Epithelial cell of proximal tubule (primary cell): Measurements from ENCODE around the gene TMEM37. TPM values are rescaled to one million over a fixed set of nuclear protein-coding genes. Genes with fewer than 3 reads are reported as not detected.
A peak's percentile ranks its signal among the peaks of the same experiment; 100 is the strongest.

ENCODE experiments used
- DNase-seq: peaks from one replicate; pipeline ENCODE4 v3.0.0-alpha.2; 2011; ENCODE audit warnings: low read depth
- H3K4me3 ChIP-seq: 2 replicates; pipeline ENCODE4 v1.5.1; 2011; ENCODE audit warnings: low read depth, mild to moderate bottlenecking, low read length
- total RNA-seq: library from RNA; depleted of rRNA; stranded (reverse); fragments of >200 nt; gene quantifications from 2 replicates; pipeline ENCODE4 v1.2.3, GENCODE V29; 2015
- TF ChIP-seq, protein P1 (sequence below): conservative IDR thresholded peaks from 2 replicates; pipeline ENCODE4 v1.5.1; 2012; ENCODE audit warnings: low read depth, mild to moderate bottlenecking, low read length

TMEM37 gene
- total RNA-seq, 1 donor from 2014 or later, result 1.2 TPM

DNA sequence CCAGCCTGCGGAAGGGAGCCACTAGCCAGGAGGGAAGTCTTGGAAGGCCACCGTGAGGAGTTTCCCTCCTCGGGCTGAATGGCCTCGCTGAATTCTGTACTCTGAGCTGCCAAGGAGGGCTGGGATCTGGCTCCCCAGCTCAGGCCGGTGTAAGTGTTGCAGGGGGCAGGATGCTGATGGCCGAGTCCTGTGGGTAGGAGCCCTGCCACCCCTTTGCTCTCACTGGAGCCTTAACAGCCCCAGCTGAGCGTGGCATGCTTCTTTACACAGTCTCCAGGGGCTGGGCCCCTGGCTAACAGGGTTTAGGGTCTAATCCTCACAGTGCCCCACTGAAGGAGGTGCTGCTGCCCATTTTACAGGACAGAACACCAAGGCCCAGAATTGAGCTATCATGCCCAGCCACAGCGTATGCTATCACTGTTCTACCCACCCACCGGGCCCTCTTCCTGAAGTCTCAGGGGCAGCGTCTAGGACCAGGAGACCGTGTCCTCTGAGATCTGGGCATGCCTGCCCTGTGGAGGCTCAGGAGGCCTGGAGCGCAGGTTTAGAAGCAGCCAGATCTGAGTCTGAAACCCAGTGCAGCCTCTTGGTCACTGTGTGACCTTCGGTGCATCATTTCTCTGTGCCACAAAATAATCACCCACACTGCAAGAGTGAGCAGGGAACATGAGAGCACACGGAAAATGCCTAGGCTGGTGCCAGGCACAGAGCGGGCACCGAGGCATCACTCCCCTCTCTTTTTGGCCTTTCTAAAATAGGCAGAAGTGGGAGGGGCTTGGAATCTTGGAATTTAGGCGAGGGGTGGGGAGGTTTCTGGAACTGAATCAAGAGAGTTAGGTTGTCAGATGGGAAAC lies 42.9 kb downstream of the TMEM37 start:
- TF ChIP-seq, protein P1, sequence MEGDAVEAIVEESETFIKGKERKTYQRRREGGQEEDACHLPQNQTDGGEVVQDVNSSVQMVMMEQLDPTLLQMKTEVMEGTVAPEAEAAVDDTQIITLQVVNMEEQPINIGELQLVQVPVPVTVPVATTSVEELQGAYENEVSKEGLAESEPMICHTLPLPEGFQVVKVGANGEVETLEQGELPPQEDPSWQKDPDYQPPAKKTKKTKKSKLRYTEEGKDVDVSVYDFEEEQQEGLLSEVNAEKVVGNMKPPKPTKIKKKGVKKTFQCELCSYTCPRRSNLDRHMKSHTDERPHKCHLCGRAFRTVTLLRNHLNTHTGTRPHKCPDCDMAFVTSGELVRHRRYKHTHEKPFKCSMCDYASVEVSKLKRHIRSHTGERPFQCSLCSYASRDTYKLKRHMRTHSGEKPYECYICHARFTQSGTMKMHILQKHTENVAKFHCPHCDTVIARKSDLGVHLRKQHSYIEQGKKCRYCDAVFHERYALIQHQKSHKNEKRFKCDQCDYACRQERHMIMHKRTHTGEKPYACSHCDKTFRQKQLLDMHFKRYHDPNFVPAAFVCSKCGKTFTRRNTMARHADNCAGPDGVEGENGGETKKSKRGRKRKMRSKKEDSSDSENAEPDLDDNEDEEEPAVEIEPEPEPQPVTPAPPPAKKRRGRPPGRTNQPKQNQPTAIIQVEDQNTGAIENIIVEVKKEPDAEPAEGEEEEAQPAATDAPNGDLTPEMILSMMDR, result no peak
- H3K4me3 ChIP-seq, result no peak overlapping the region
- DNase-seq, result no peak

DNA sequence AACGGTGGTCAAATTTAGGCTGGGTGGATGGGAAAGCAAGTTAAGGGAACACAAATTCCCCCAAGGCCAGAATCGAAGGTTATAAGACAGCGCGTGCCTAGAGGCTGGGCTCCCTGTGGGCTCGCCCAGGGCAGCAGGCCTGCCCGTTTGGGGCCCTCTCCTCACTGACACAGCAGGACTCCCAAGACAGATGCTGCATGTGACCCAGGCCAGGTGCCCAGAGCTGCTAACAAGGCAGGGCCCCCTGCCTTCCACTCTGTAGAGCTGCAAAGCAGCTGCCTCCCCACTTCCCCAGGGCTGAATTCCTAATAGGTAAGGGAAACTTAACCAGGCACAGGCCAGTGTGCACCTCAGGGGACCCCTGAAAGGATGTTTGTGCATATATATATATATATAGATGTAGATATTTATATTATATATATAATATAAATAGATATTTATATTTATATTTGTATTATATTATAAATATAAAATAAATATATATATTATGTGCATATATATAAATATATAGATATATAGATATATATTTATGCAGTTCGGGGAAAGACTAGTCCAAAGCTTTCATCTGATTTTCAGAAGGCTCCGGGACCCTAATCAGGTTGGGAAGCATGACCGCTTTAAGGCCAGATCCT lies 43.7 kb downstream of the TMEM37 start:
- no peak for DNase-seq
- TF ChIP-seq, protein P1, result no peak
- H3K4me3 ChIP-seq, result no peak overlapping the region

DNA sequence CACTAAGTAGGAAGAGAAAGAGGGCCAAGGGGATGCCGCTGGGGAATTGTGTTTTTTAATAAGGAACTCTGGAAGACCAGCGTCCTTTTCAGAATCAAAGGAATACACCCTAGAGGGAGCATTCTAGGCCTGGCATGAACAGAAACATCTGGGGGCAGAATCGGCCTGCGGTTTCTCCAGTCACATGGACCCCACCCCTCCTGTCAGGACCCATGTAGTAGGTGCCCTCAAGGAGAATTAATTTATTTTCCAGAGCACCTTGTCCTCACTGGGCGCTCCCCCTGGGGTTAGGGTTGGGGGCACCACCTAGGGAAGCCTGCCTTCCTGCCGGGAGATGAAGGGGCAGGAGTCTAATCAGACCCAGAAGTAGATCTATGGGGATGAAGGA lies 44.2 kb downstream of the TMEM37 start:
- TF ChIP-seq, protein P1, result no peak
- H3K4me3 ChIP-seq, result no peak overlapping the region
- DNase-seq, result no peak

DNA sequence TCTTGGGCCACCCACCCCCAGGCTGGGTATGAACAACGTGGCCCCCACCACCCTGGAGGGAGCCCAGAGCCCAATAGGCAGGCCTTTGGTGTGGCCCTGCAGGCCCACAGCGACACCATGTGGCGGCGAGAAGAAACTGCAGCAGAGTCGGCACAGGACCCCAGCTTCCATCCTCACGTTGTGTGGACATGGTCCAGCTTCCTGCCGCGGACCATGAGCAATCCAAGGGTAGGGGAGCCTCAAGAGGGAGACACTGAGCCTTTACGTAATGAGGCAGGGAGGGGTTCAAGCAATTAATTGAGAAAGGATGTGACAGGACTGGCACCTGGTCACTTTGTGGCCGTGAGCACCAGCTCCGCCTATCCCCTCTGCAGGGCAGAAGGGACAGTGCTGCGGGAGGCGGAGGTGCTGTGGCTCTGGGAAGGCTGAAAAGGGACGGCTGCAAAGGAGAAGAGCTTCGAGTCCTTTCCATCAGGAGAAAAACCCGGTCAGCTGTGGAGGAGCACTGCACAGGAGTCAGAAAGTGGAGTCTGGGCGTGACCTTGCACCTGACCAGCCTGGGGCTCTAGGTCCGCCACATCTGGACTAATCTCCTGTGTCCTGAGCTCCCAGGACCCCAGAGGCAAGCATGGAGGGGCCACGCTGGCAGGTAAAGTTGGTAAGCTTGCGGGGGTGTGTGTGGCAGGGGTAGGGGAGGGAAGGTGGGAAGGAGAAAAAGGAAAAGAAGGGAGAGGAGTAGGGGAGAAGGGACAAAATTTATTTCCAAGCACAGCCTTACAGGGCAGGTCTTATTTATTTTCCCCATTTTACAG lies 44.9 kb downstream of the TMEM37 start:
- TF ChIP-seq, protein P1, result peak; percentile 95

DNA sequence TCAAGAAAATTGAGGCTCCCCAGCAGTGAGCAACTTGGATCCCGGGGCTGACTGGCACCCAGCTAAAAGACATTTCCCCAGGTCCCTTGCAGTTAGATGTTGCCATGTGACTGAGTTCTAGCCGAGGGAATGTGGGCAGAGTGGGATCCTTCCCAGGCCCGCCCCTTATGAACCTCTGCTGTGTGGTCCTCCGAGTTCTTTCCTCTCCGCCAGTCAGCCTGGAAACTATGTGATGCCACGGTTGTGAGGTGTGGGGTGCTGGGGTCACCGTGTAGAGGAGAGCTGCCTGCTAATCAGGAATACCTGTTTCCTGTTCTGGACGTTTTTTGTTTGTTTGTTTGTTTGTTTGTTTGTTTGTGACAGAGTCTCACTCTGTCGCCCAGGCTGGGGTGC lies 45.5 kb downstream of the TMEM37 start:
- TF ChIP-seq, protein P1, result no peak
- DNase-seq, result no peak
- no peak overlapping the region for H3K4me3 ChIP-seq

More for the DNA sequence above, 44.9 kb downstream of the TMEM37 start:
- peak overlapping the region; percentile 17 for H3K4me3 ChIP-seq
- no peak for DNase-seq

DNA sequence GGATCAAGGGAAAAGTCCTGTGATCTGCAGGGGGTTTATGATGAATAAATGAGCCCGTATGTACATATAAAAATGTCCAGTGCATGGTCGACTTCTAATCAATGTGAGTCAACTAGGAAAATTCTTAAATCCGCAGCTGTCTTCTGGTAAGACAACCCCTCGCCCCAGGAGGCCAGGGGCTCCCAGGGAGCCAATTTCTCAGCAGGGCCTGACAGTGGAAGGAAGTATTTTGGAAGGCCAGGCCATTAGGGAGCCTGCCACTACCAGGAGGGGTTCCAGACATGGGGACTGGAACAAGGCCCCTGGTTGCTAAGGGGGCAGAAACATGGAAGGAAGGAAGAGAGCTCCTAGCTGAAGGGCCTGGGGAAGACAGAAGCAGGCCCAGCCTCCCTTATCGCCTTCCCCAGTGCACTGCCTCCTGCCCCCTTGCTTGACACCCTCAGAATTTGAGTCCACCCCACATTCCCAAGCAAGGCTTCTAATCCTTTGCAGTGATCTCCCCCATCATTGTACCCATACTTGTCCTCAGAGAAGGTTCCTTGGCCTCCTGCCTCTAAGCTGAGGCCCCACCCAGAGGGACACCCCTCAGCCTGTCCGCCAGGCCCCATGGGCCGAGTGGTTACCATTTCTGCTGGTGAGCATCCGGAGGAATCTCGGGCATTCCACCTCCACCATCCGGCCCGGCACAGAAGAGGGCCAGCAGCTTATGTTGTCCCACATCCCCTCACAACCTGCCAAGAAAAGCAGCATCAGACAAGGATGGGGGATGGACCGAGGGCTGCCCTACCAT lies 46.7 kb downstream of the TMEM37 start:
- no peak overlapping the region for H3K4me3 ChIP-seq
- TF ChIP-seq, protein P1, result no peak
- DNase-seq, result no peak
